HG02763 (cell line): Measurements from ENCODE around the gene INO80B.

ENCODE experiments used
- ATAC-seq: cut with Tn5 transposase; IDR thresholded peaks from one replicate; pipeline ENCODE4 v1.9.1; 2021; ENCODE audit warnings: mild to moderate bottlenecking, moderate library complexity; ENCODE audit not compliant: unreplicated experiment

Gene INO80B

DNA sequence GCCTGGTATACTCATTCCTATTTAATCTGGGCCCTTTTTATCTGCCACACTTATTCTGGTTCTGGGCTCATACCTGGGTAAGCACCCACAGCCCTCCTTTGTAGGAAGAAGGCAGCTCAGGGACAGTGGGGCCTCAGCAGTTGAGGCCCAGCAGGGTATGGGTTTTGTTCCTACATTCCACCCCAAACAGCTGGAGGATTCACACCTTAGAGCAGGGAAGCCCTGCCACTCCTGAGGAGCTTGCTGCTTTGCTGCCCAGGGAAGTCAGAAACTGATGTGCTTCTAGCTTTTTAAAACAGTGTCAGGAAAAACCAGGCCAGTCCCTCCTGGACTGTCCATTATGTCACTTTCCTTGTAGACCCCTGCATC, 45.7 kb downstream of the INO80B start:
- no peak for ATAC-seq

DNA sequence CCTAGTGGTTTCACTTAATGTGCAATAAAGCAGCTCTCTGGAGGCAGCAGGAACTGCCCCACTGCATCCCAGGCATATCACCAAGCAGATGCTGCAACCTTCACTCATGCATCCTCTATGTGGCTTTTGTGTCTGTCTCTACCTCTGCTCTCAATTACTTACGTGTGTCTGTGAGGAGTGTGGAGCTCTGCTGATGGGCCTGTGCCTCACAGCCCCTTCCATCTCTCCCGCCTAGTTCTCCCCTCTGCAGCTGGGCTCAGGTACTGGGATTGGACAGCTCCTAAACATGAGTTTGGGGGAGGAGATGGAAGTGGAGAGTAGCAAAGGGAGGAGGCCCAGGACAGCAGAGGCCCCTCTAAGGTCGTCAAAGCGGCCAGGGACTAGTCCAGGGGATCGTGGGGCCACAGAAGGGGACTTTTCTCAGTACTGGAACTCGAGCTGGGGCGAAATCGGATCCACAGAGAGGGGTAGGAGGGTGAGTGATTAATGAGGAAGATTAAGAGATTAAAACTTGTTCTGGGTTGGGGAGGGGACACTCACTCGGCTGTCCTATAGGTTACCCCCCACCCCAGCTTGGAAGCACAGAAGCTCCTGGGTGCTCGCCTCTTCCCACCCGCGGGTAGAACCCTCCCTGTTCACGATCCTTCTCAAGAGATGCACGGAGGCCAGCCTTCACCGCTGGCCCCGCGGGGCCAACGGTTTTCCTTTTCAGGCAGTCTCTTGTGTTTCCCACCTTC, 46.6 kb downstream of the INO80B start:
- ATAC-seq = no peak

DNA sequence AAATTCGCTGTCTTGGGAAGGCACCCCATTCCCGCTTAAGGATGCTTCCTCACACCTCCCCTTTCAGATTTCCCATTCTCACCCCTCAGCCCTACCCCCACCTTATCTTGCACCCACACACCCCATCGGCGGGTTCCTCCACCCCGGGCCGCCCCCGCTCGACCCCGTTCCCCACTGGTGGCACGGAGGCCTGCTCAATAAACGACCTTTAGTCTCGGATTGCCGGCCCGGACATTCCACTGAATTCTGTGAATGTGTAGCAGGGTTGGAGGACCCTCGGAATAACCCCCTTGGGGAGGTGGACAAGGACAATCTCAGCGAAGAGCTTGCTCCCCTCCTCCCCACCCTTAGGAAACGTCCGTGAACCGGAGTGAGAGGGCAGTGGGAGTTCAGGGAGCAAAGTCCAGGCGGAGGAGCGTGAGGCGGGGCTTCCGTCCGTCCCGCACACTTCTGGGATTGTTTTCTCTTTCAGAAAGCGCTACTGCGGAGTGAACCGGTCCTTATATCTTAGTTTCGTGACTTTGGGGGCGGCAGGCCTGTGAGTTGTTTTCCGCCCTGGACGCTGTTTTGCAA, 47.3 kb downstream of the INO80B start:
- no peak for ATAC-seq

DNA sequence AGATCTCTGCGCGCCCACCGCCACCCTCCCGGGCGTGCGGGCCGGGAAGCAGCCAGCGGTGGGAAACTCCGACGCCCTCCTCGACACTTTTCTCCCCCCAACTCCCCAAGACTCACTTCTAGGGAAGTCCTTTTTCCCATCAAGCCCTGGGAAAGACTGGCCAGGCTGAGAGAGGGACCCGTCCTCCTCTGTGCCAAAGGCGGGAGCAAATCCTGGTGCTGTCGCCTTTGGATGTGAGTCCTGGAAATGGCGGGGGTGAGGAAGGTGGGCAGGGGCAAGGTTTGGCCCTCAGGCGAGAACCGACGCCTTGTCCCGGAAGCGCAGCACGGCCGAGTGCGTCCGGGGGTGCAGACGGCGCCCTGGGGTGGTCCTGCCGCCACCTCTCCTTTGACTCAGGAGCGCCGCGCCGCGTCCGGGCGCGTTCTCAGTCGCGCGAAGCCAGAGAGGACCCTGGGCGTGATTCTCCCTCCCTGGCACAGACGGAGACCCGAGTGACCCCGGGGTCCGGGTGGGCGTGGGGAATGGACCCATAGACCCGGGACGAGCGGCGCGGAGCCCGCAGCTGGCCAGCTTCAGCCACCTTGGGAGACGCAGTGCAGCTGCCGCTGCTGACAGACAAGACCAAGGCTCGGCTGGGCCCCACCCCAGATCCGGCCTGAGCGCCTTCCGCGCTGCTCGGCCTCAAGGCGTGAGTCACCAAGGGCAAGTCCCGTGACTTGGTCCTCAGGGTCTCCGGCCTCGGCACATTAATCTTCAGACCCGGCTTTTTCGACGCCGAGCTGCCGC, 48.0 kb downstream of the INO80B start:
- ATAC-seq = peak; percentile 27

GRCh38 chr2:74503506-74504475, 48.9 kb downstream of the INO80B start:
- ATAC-seq = no peak

DNA sequence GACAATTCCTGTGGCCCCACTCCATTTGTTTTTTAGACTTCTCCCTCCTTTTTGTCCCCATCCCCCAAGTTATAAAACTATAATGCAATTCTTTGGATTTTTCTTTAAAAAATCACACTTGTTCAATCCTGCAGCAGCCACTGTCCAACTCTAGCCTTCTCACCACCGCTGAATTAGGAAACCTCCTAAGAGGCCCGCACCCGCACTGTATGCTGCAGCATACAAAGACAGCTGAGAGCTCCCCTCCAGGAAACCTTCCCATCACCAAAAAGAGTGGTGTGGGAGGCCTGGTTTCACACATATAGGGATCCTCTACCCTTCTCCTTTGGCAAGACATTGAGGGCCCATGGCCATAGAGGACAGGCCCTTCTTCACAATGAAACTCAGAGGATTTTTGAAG, 49.7 kb downstream of the INO80B start:
- ATAC-seq = no peak

DNA sequence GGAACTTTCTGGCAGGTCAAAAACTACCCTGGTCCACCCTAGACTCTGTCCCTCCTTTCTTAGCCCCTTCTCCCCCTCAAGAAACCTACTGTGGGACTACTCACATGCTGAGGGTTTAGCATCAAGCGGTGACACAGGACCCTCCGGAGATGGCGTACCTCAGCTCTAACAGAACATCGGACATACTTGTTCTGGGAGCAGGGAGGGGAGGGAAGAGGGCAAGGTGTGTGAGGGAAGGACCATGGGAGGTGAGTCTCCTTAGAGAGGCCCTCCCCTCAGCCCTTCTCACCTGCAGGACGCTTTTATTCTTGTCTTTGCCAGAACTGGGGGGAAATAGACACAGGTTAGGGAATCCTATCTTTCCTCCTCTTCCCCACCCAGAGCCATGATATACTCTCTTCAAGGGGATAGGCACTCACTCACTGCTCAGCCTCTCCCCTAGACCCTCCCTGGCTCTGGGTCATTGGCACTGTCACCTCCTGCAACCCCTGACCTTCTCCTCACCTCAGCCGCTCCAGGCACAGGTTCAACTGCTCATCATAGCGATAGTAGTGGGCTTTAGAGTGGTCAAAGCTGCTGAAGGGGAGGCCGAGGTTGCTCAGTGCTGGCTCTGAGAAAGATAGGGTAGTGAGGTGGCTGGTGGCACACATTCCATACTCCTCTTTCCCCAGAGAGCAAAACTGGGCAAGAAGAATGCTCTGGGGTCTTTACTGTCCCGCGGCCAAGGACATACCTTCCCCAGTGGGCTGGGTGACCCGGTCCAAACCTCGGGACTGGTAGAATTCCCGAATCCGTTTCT, 50.8 kb downstream of the INO80B start:
- ATAC-seq = no peak

DNA sequence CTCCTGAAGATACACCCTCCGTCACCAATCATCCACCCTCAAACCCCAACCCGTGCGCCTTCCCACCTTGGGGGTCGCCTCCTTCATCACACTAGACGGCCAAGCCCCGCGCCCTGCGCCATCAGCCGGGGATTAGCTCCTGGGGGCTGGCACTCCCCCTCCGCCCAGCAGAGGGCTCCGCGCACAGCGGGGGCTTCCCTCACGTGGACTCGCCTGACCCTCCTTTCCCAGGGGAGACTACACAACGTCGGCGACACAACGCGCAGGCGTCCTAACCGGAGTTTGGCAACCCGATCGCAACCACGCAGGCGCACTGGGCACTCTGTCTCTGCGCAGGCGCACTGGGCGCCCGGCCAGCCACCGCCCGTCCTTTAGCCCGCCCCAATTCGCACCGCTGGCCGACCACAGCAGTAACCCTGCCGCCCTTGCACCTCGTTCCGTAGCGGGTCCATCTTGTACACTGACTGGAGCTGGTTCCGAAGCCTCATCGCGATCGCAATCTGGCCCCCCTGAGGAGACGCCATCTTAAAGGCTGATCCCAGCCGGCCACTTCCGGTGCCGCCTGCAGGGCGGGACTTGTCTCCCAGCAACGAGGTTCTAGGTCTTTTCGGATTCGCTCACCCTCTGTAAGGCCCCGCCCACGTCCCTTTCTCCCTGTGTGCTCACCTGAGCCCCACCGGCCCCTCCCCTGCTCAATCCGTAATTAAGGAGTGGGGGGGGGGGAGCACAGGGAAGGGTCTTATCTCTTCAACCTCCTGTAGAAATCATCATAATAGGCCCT, 52.4 kb downstream of the INO80B start, which contains the start of gene PCGF1:
Gene PCGF1, minus strand, starts transcription at position 551 of the 781 bp plus-strand sequence. Its CDS starts 27 bp downstream, at position 524.
- ATAC-seq = peak; percentile 90
